ENCODE data around the gene SEC24B.

DNA sequence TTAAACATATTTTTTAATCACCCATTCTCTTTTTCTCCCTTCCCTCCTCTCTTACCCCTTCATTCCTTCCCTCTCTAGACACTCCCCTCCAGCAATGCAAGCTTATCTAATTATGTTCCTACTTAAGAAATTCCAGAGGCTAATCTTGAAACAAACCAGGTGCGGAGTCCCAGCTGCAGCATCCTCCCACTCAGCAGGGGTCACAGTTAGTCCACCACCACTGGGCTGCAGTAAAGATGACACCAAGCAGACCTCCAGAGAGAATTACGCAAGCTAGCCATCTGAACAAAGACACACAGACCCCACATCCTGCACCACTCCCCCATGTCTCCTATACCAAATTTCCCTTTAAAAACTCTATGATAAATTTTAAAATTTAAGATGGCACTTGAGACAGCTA, 13.9 kb upstream of the SEC24B start:
- TF ChIP-seq POLR2A (IDR thresholded peaks at IDR 0.05; ENCODE audit: low read depth, low read length): no peak
- TF ChIP-seq, protein P1, sequence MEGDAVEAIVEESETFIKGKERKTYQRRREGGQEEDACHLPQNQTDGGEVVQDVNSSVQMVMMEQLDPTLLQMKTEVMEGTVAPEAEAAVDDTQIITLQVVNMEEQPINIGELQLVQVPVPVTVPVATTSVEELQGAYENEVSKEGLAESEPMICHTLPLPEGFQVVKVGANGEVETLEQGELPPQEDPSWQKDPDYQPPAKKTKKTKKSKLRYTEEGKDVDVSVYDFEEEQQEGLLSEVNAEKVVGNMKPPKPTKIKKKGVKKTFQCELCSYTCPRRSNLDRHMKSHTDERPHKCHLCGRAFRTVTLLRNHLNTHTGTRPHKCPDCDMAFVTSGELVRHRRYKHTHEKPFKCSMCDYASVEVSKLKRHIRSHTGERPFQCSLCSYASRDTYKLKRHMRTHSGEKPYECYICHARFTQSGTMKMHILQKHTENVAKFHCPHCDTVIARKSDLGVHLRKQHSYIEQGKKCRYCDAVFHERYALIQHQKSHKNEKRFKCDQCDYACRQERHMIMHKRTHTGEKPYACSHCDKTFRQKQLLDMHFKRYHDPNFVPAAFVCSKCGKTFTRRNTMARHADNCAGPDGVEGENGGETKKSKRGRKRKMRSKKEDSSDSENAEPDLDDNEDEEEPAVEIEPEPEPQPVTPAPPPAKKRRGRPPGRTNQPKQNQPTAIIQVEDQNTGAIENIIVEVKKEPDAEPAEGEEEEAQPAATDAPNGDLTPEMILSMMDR (IDR thresholded peaks at IDR 0.05; ENCODE audit: extremely low read depth in 1 of 2, insufficient read depth in 1 of 2, low read depth in 1 of 2, low read length in 2 of 2): no peak
- no peak for TF ChIP-seq POLR2AphosphoS5 (IDR thresholded peaks at IDR 0.05; ENCODE audit: insufficient read depth, low read depth, low read length)
- no peak for TF ChIP-seq EZH2 (IDR thresholded peaks at IDR 0.05; ENCODE audit: borderline replicate concordance, low read depth, low read length, severe bottlenecking)
- no peak for TF ChIP-seq JUN (IDR thresholded peaks at IDR 0.05; ENCODE audit: borderline replicate concordance, insufficient read depth, insufficient read length, low read depth)
- TF ChIP-seq, protein P2, sequence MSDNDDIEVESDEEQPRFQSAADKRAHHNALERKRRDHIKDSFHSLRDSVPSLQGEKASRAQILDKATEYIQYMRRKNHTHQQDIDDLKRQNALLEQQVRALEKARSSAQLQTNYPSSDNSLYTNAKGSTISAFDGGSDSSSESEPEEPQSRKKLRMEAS (IDR thresholded peaks at IDR 0.05; ENCODE audit: insufficient read depth, insufficient read length): no peak
- no peak for TF ChIP-seq GATA2 (IDR thresholded peaks at IDR 0.05; ENCODE audit: insufficient read depth, insufficient read length, low read depth, low read length)
- TF ChIP-seq MYC (IDR thresholded peaks at IDR 0.05; ENCODE audit: low read depth, low read length): no peak
